Common myeloid progenitor, CD34-positive (primary cell): ENCODE data around the gene FAM162B. TPM values are rescaled to one million over a fixed set of nuclear protein-coding genes. Genes with fewer than 3 reads are reported as not detected.

Experiments
- CTCF ChIA-PET: fragments of 350-600 bp; sonication (Branson Sonifier 250); formaldehyde crosslinking; loops from one replicate; lab custom pipeline; 2021; ENCODE audit warnings: antibody characterized with exemption; lab: Charles Lee
- POLR2A ChIA-PET: fragments of 350-600 bp; sonication (Branson Sonifier 250); formaldehyde crosslinking; loops from one replicate; lab custom pipeline; 2021; ENCODE audit warnings: antibody characterized with exemption; lab: Charles Lee
- DNase-seq, 3 donors: peaks; one replicate each; pipeline versions ENCODE4 v3.0.0 to v3.0.0-alpha.2; 2013
- H3K27ac ChIP-seq, 2 experiments: 1 replicate in 1 of 2; 2 replicates in 1 of 2; pipeline ENCODE4 v1.7.0; 2013; ENCODE audit warnings: inconsistent platforms in 2 of 2, low read length in 2 of 2, mild to moderate bottlenecking in 2 of 2, low read depth in 1 of 2, moderate library complexity in 1 of 2; ENCODE audit not compliant: severe bottlenecking in 2 of 2, insufficient read depth in 1 of 2, poor library complexity in 1 of 2
- H3K27me3 ChIP-seq, 5 experiments: replicated peaks in 2 of 5; 1 replicate in 3 of 5; 2 replicates in 2 of 5; pipeline versions ENCODE4 v1.6.1 to v1.7.0; 2013; ENCODE audit warnings: low read length in 4 of 5, mild to moderate bottlenecking in 2 of 5, moderate library complexity in 2 of 5, inconsistent platforms in 1 of 5; ENCODE audit not compliant: insufficient read depth in 5 of 5, control insufficient read depth in 4 of 5
- H3K36me3 ChIP-seq, 4 experiments: 1 replicate in 2 of 4; 2 replicates in 2 of 4; pipeline versions ENCODE4 v1.6.1 to v1.7.0; 2013; ENCODE audit warnings: low read length in 3 of 4, control low read depth in 1 of 4, mild to moderate bottlenecking in 1 of 4; ENCODE audit not compliant: control insufficient read depth in 4 of 4, insufficient read depth in 4 of 4
- H3K4me1 ChIP-seq, 4 experiments: 1 replicate in 3 of 4; 2 replicates in 1 of 4; pipeline versions ENCODE4 v1.6.1 to v1.7.1; 2013; ENCODE audit warnings: low read length in 3 of 4, mild to moderate bottlenecking in 3 of 4, control low read depth in 1 of 4, inconsistent platforms in 1 of 4, moderate library complexity in 1 of 4; ENCODE audit not compliant: control insufficient read depth in 4 of 4, insufficient read depth in 4 of 4; ENCODE audit errors: control extremely low read depth in 1 of 4
- H3K4me3 ChIP-seq, 7 experiments: 1 replicate in 4 of 7; 2 replicates in 3 of 7; pipeline versions ENCODE4 v1.5.1 to v1.7.0; 2013; ENCODE audit warnings: mild to moderate bottlenecking in 7 of 7, low read length in 6 of 7, moderate library complexity in 6 of 7, inconsistent platforms in 2 of 7, low read depth in 2 of 7, control low read depth in 1 of 7; ENCODE audit not compliant: insufficient read depth in 4 of 7, control insufficient read depth in 1 of 7; ENCODE audit errors: extremely low read depth in 1 of 7
- H3K9me3 ChIP-seq, 5 experiments: 1 replicate in 4 of 5; 2 replicates in 1 of 5; pipeline versions ENCODE4 v1.6.1 to v1.7.1; 2013; ENCODE audit warnings: low read length in 4 of 5, mild to moderate bottlenecking in 2 of 5, inconsistent platforms in 1 of 5, low read depth in 1 of 5, moderate library complexity in 1 of 5; ENCODE audit not compliant: control insufficient read depth in 4 of 5, insufficient read depth in 2 of 5; ENCODE audit errors: control extremely low read depth in 1 of 5
- WGBS: methylation state at CpG from one replicate; pipeline ENCODE4 v1.1.5; 2013; ENCODE audit not compliant: insufficient coverage; 5-methylcytosine and 5-hydroxymethylcytosine counted together
- polyA plus RNA-seq: library from polyadenylated mRNA; unstranded; fragments of 120-200 nt; gene quantifications from one replicate; pipeline ENCODE4 v1.2.1, GENCODE V29; 2013

Gene FAM162B
- not detected for polyA plus RNA-seq

GRCh38 chr6:116764961-116765841, at the start of gene FAM162B:
Gene FAM162B, minus strand, starts transcription at chr6:116765719. Its CDS starts 143 bp downstream, at chr6:116765576.
- Histone ChIP-seq H3K27ac (no peak within 1 kb of the TSS), H3K4me1 (peaks cover 0 to 14% (median 13%) of the 10 kb centered on the region in 4 experiments), H3K36me3 (no peaks in the 10 kb centered on the region), H3K4me3 (peak within 1 kb of the TSS in 6 of 7 experiments; percentile 51 to 74 (median 60)), H3K27me3 (peaks cover 9 to 71% (median 26%) of the 10 kb centered on the region in 5 experiments), H3K9me3 (no peaks in the 10 kb centered on the region)
- ChIA-PET POLR2A (no interaction called here), CTCF (interaction anchor here (0.9 to 1.5 kb wide), 3 partner anchors 7 to 153 kb away, joined by 3 to 5 read pairs (median 3); no protein-coding TSS in a partner anchor)
- under 1% methylated on average over 65 of the region's 89 CpGs for WGBS
- peak; percentile 12 to 64 (median 54) for DNase-seq

GRCh38 chr6:116812051-116812650, 46.6 kb upstream of the FAM162B start:
- no CpG with 5 or more reads among the region's 2 CpGs for WGBS
- Histone ChIP-seq H3K27me3 (peaks cover 0 to 3% (median 0%) of the 10 kb centered on the region in 5 experiments), H3K27ac (no peak overlapping the region), H3K36me3 (no peaks in the 10 kb centered on the region), H3K4me3 (no peak overlapping the region), H3K9me3 (peaks cover 0 to 10% (median 3%) of the 10 kb centered on the region in 5 experiments), H3K4me1 (no peaks in the 10 kb centered on the region)
- CTCF ChIA-PET, result no interaction called here
- no peak for DNase-seq
- POLR2A ChIA-PET, result interaction anchor here (0.6 kb wide), 1 partner anchor 37 kb away, joined by 3 read pairs; no protein-coding TSS in a partner anchor

GRCh38 chr6:116801971-116802370, 36.5 kb upstream of the FAM162B start:
- CTCF ChIA-PET, result no interaction called here
- POLR2A ChIA-PET, result no interaction called here

DNA sequence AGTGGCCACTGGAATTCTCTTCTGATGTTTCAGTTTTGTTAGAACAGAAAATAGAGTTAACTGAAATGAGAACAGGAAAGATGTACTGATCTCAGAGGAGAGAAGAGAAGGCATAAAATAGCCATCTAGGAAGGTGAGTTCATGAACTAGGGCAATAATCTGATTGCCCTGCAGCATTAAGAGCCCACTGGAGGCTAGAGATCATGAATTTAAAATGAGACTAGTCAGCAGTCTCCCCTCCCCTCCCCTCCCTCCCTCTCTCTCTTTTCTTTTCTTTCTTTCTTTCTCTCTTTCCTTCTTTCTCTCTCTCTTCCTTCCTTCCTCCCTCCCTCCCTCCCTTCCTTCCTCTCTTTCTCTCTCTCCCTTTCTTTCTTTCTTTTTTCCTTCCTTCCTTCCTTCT, 34.4 kb upstream of the FAM162B start:
- Histone ChIP-seq H3K27me3 (peaks cover 0 to 8% (median 3%) of the 10 kb centered on the region in 5 experiments), H3K9me3 (peaks cover 0 to 5% (median 0%) of the 10 kb centered on the region in 5 experiments), H3K27ac (no peak overlapping the region), H3K4me1 (no peaks in the 10 kb centered on the region), H3K36me3 (no peaks in the 10 kb centered on the region), H3K4me3 (no peak overlapping the region)
- ChIA-PET POLR2A (no interaction called here), CTCF (no interaction called here)
- DNase-seq, result no peak

More at GRCh38 chr6:116801971-116802370, 36.5 kb upstream of the FAM162B start:
- Histone ChIP-seq H3K27me3 (peaks cover 0 to 8% (median 3%) of the 10 kb centered on the region in 5 experiments), H3K27ac (no peak overlapping the region), H3K36me3 (no peaks in the 10 kb centered on the region), H3K4me3 (no peak overlapping the region), H3K4me1 (no peaks in the 10 kb centered on the region), H3K9me3 (peaks cover 0 to 5% (median 0%) of the 10 kb centered on the region in 5 experiments)
- DNase-seq, result no peak

DNA sequence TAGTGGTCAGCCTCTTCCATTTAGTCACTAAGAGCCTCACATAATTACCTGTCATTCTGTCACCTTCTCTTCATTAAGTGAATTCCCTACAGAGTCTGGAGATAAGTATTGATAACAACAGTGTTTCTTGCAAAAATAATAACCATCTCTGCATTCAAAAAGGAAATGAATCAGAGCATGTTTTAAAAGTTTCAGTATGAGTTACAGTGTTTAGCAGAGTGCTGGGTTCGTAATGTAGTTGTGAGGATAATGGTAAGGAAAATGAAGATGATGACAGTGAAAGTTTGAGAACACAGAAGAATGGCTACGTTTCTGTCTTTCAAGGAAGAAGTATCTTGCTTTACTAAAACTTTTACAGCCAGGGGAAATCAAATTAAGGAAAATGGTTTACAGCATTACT, 32.1 kb upstream of the FAM162B start:
- ChIA-PET CTCF (no interaction called here), POLR2A (no interaction called here)
- Histone ChIP-seq H3K36me3 (no peaks in the 10 kb centered on the region), H3K9me3 (peaks cover 0 to 4% (median 0%) of the 10 kb centered on the region in 5 experiments), H3K27me3 (peaks cover under 1 to 4% (median 3%) of the 10 kb centered on the region in 5 experiments), H3K27ac (no peak overlapping the region), H3K4me1 (no peaks in the 10 kb centered on the region), H3K4me3 (no peak overlapping the region)
- 89% methylated on average over 1 of the region's 2 CpGs for WGBS
- DNase-seq, result no peak

- H3K9me3 ChIP-seq, result peaks cover 0 to 1% (median 0%) of the 10 kb centered on the region in 5 experiments
- H3K36me3 ChIP-seq, result no peaks in the 10 kb centered on the region
- WGBS, result no CpG with 5 or more reads among the region's 3 CpGs
- CTCF ChIA-PET, result interaction anchor here (0.6 kb wide), 1 partner anchor 12 kb away, joined by 3 read pairs; no protein-coding TSS in a partner anchor
- no peak overlapping the region for H3K27ac ChIP-seq
- H3K4me3 ChIP-seq, result no peak overlapping the region
- peaks cover 1 to 8% (median 2%) of the 10 kb centered on the region in 5 experiments for H3K27me3 ChIP-seq
- H3K4me1 ChIP-seq, result no peaks in the 10 kb centered on the region
- no peak for DNase-seq
- POLR2A ChIA-PET, result no interaction called here
These were observed 27.7 kb upstream of the FAM162B start for GRCh38 chr6:116793224-116793623.
